ENCODE measurements around the gene LY6G6C.

- no peak for TF ChIP-seq CTCF (IDR thresholded peaks at IDR 0.05)
- TF ChIP-seq POLR2A (IDR thresholded peaks at IDR 0.05), result no peak
Observed at GRCh38 chr6:31693535-31693934, 28.0 kb downstream of the LY6G6C start.
